Measurements from ENCODE around the gene TRMT2A.

TRMT2A gene

DNA sequence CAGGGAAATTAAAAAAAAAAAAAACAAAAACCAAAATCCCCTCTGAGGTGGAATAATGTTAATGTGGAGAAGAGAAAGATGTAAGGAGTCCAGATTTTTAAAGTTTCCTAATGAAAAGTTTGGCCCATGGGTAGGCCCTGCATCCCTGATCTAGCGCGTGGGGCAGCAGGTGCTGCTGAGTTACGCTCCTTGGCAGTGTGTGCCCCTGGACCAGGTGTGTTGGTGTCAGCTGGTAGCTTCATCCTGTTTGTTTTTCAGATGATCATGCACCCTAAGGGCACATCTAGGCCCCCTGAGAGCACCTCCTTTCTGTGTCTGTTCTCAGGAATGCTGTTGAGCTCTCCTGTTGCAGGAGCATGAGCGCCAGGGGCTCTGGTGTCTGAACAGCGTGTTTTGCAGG, 30.3 kb downstream of the TRMT2A start:
- Histone ChIP-seq H3K27me3 (ENCODE audit: control insufficient read depth in 5 of 5, insufficient read depth in 4 of 5, low read length in 5 of 5) (no peaks in the 10 kb centered on the region), H3K27ac (ENCODE audit: low read depth, low read length) (no peak overlapping the region), H3K4me1 (ENCODE audit: control insufficient read depth in 5 of 5, insufficient read depth in 5 of 5, low read length in 5 of 5) (peaks cover 7 to 33% (median 27%) of the 10 kb centered on the region in 5 donors), H3K4me3 (ENCODE audit: low read depth in 1 of 5, low read length in 5 of 5) (no peak overlapping the region), H3K9ac (ENCODE audit: low read length in 5 of 5) (no peak overlapping the region), H3K36me3 (ENCODE audit: control insufficient read depth in 5 of 5, insufficient read depth in 5 of 5, low read length in 5 of 5) (peaks cover 3 to 62% (median 60%) of the 10 kb centered on the region in 5 donors), H3K9me3 (ENCODE audit: control insufficient read depth in 5 of 5, low read length in 5 of 5) (no peaks in the 10 kb centered on the region)

DNA sequence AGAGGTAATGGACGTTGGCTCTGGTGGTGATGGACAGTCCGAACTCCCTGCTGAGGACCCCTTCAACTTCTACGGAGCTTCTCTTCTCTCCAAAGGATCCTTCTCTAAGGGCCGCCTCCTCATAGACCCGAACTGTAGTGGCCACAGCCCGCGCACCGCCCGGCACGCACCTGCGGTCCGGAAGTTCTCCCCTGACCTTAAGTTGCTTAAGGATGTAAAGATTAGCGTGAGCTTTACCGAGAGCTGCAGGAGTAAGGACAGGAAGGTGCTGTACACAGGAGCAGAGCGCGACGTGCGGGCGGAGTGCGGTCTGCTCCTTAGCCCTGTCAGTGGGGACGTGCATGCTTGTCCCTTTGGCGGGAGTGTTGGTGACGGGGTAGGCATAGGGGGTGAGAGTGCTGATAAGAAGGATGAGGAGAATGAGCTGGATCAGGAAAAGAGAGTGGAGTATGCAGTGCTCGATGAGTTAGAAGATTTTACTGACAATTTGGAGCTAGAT, 30.9 kb downstream of the TRMT2A start:
- H3K27me3 ChIP-seq (ENCODE audit: control insufficient read depth in 5 of 5, insufficient read depth in 4 of 5, low read length in 5 of 5) = no peaks in the 10 kb centered on the region
- H3K9ac ChIP-seq (ENCODE audit: low read length in 5 of 5) = no peak overlapping the region
- no peak overlapping the region for H3K4me3 ChIP-seq (ENCODE audit: low read depth in 1 of 5, low read length in 5 of 5)
- peaks cover 9 to 39% (median 34%) of the 10 kb centered on the region in 5 donors for H3K4me1 ChIP-seq (ENCODE audit: control insufficient read depth in 5 of 5, insufficient read depth in 5 of 5, low read length in 5 of 5)
- peaks cover 3 to 56% (median 54%) of the 10 kb centered on the region in 5 donors for H3K36me3 ChIP-seq (ENCODE audit: control insufficient read depth in 5 of 5, insufficient read depth in 5 of 5, low read length in 5 of 5)
- H3K9me3 ChIP-seq (ENCODE audit: control insufficient read depth in 5 of 5, low read length in 5 of 5) = no peaks in the 10 kb centered on the region
- H3K27ac ChIP-seq (ENCODE audit: low read depth, low read length) = no peak overlapping the region

DNA sequence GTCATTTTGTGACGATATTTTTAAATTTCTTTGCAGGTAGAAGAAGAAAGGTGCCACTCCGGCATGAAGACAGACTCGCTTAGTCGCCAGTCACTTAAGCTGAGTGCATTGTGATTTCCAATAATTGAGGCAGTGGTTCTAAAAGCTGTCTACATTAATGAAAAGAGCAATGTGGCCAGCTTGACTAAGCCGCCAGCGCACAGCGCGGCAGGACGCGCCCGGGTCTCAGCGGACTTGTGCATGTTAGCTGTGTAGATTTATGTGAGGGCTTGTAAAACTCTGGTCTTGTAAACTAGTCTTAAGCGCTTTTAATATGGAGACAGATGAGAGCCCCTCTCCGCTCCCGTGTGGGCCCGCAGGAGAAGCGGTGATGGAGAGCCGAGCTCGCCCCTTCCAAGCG, 31.4 kb downstream of the TRMT2A start:
- peaks cover 3 to 51% (median 49%) of the 10 kb centered on the region in 5 donors for H3K36me3 ChIP-seq (ENCODE audit: control insufficient read depth in 5 of 5, insufficient read depth in 5 of 5, low read length in 5 of 5)
- no peak overlapping the region for H3K27ac ChIP-seq (ENCODE audit: low read depth, low read length)
- no peaks in the 10 kb centered on the region for H3K9me3 ChIP-seq (ENCODE audit: control insufficient read depth in 5 of 5, low read length in 5 of 5)
- peaks cover 13 to 44% (median 39%) of the 10 kb centered on the region in 5 donors for H3K4me1 ChIP-seq (ENCODE audit: control insufficient read depth in 5 of 5, insufficient read depth in 5 of 5, low read length in 5 of 5)
- H3K4me3 ChIP-seq (ENCODE audit: low read depth in 1 of 5, low read length in 5 of 5) = no peak overlapping the region
- H3K9ac ChIP-seq (ENCODE audit: low read length in 5 of 5) = no peak overlapping the region
- H3K27me3 ChIP-seq (ENCODE audit: control insufficient read depth in 5 of 5, insufficient read depth in 4 of 5, low read length in 5 of 5) = no peaks in the 10 kb centered on the region

DNA sequence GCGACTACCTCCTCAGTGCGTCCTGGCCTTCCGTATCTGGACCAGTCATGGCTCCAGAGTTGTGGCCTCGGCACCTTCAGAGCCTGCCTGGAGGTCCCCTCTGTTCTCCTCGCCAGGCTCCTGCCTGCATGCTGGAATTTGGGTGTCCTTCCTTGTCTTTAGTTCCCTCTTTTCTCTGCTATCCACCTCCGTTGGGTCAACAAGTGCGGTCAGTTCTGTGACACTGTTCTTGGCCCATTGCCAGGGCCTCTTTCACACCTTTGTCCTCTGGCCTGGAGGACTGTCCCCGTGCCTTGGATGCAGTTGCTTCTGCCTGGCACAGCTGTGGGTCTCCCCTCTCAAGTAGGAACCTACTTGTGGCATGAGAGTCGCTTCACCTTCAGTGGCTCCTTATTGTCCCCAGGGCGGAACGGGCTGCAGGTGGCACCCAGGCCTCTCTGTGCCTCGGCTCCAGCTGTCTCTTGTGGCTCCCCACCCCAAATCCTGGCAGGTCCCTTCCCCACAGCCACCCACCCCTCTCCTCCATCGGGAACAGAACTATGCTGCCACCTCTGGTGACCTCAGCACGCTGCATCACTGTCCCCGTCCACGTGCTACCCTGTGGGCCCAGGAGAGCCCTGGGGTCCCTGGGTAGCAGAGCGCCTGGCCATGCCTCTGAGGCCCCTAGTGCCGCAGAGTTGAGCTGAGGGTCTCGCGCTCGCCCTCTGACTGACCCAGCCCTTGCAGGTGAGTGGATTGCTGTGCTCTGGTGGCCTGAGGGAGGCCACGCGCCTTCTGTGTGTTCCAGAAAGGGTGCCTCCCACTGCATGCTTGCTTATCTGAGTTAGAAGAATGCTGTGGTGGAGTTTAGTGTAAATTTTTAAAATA, 32.2 kb downstream of the TRMT2A start:
- no peaks in the 10 kb centered on the region for H3K9me3 ChIP-seq (ENCODE audit: control insufficient read depth in 5 of 5, low read length in 5 of 5)
- H3K4me1 ChIP-seq (ENCODE audit: control insufficient read depth in 5 of 5, insufficient read depth in 5 of 5, low read length in 5 of 5) = peaks cover 13 to 46% (median 41%) of the 10 kb centered on the region in 5 donors
- no peak overlapping the region for H3K27ac ChIP-seq (ENCODE audit: low read depth, low read length)
- peaks cover 0 to 42% (median 41%) of the 10 kb centered on the region in 5 donors for H3K36me3 ChIP-seq (ENCODE audit: control insufficient read depth in 5 of 5, insufficient read depth in 5 of 5, low read length in 5 of 5)
- H3K4me3 ChIP-seq (ENCODE audit: low read depth in 1 of 5, low read length in 5 of 5) = no peak overlapping the region
- H3K27me3 ChIP-seq (ENCODE audit: control insufficient read depth in 5 of 5, insufficient read depth in 4 of 5, low read length in 5 of 5) = no peaks in the 10 kb centered on the region
- H3K9ac ChIP-seq (ENCODE audit: low read length in 5 of 5) = no peak overlapping the region

DNA sequence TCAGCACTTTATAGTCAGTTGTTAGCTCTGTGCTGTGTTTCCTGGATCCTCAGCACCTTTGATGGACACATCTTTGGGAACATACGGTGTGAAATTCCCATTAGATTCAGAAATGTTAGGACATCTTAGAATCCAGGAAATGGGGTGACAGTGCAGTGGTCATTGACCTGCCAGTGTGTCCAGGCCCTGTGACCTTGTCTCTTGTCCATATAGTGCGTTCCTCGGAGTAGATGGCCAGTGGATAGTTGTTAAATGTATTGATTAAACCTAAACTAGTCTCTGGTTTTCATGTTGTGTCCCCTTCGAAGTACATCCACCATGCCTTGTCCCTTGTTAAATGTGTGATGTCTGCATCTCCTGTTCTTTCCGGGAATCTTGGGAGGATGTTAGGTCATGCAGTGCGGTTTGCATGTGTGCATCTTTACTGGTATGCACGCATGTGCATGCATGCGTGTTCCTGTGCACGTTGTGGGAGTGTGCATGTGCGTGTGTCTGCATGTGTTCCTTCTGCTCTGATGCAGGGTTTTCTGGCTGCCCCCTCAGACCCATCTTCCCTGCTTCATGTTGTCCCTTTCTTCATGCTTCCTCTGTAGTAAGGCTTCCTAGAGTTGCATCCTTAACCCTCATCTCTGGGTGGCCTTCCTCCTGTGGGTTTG, 33.0 kb downstream of the TRMT2A start:
- no peak overlapping the region for H3K27ac ChIP-seq (ENCODE audit: low read depth, low read length)
- H3K4me3 ChIP-seq (ENCODE audit: low read depth in 1 of 5, low read length in 5 of 5) = no peak overlapping the region
- peaks cover 13 to 53% (median 41%) of the 10 kb centered on the region in 5 donors for H3K4me1 ChIP-seq (ENCODE audit: control insufficient read depth in 5 of 5, insufficient read depth in 5 of 5, low read length in 5 of 5)
- peaks cover 0 to 34% (median 33%) of the 10 kb centered on the region in 5 donors for H3K36me3 ChIP-seq (ENCODE audit: control insufficient read depth in 5 of 5, insufficient read depth in 5 of 5, low read length in 5 of 5)
- H3K9me3 ChIP-seq (ENCODE audit: control insufficient read depth in 5 of 5, low read length in 5 of 5) = no peaks in the 10 kb centered on the region
- H3K9ac ChIP-seq (ENCODE audit: low read length in 5 of 5) = peak overlapping the region in 1 of 5 donors; percentile 33
- no peaks in the 10 kb centered on the region for H3K27me3 ChIP-seq (ENCODE audit: control insufficient read depth in 5 of 5, insufficient read depth in 4 of 5, low read length in 5 of 5)

DNA sequence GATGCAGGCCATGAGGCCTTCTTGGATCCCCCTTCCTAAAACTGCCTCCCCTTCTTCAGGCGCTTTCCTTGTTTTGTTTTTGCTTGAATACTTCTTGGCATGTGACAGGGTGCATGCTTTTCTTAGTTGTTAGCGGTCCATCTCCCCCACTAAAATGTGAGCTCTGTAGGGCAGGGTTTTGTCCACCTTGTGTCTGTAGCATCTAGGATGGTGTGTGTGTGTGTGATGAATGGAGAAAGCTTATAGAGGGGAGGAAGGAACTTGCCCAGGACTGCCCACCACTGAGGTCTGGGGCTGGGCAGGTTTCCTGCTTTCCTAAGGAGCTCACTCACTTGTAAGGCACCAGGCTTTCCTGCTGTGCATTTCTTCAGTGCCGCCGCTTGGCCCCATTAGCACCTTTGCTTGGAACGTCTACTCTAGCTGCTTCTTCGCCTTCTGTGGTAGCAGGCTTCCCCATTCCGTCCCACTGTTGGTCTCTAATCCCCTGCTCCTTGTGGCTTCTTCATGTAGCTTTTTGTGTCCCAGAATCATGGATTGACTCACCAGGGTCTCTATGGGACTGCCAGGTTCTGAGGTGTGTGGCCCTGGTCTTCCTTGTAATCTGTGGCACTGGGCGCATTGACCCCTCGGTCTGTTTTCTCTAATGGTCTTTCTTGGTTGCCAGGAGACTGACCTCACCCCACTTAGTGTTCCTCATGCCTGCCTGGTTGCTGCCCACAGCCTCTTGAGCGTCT, 33.7 kb downstream of the TRMT2A start:
- no peaks in the 10 kb centered on the region for H3K9me3 ChIP-seq (ENCODE audit: control insufficient read depth in 5 of 5, low read length in 5 of 5)
- H3K9ac ChIP-seq (ENCODE audit: low read length in 5 of 5) = peak overlapping the region in 4 of 5 donors; percentile 10 to 58 (median 27)
- H3K27ac ChIP-seq (ENCODE audit: low read depth, low read length) = no peak overlapping the region
- peaks cover 13 to 53% (median 41%) of the 10 kb centered on the region in 5 donors for H3K4me1 ChIP-seq (ENCODE audit: control insufficient read depth in 5 of 5, insufficient read depth in 5 of 5, low read length in 5 of 5)
- no peaks in the 10 kb centered on the region for H3K27me3 ChIP-seq (ENCODE audit: control insufficient read depth in 5 of 5, insufficient read depth in 4 of 5, low read length in 5 of 5)
- peaks cover 0 to 27% (median 26%) of the 10 kb centered on the region in 5 donors for H3K36me3 ChIP-seq (ENCODE audit: control insufficient read depth in 5 of 5, insufficient read depth in 5 of 5, low read length in 5 of 5)
- no peak overlapping the region for H3K4me3 ChIP-seq (ENCODE audit: low read depth in 1 of 5, low read length in 5 of 5)

DNA sequence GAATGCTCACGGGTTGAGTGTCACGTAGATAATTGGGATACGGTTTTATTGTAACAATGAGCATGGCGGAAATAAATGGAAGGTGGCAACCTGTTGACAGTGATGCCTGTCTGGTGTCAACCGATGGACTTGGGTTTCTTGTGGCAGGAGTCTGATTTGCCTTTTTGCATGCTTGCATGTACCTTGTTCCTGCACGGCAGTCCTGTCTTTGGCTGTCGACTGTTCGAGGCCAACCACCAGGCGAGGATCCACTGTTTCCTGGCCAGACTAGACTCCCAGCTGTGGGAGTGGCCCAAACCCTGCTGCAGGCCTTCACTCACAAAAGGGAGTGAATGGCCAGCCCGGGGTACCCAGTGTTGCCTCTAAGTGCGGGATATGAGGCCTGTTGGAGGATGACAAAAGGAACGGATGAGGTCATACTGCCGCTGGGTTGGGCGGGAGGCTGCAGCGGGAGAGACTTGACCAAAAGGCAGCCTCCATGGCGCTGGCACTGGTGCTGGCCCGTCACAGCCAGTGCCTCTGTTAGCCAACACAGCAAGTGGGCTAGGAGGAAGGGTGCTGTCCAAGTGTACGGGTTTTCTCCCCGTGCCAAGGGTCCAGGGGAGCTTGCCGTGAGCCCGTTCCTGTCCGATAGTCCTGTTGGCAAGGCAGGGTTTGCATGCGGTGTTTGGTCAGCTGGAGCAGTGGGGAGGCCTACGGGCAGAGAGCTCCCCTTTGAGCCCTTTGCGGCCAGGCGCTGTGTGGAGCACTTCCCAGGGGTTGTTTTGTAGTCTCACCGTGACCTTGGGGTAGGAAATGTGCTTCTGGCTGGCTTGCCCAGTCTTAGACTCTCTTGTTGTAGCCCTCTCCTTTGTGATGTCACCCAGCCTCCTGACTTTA, 36.0 kb downstream of the TRMT2A start:
- H3K27me3 ChIP-seq (ENCODE audit: control insufficient read depth in 5 of 5, insufficient read depth in 4 of 5, low read length in 5 of 5) = no peaks in the 10 kb centered on the region
- H3K27ac ChIP-seq (ENCODE audit: low read depth, low read length) = peak overlapping the region; percentile 53
- no peaks in the 10 kb centered on the region for H3K9me3 ChIP-seq (ENCODE audit: control insufficient read depth in 5 of 5, low read length in 5 of 5)
- H3K9ac ChIP-seq (ENCODE audit: low read length in 5 of 5) = peak overlapping the region; percentile 7 to 97 (median 83)
- peaks cover 0 to 5% (median 3%) of the 10 kb centered on the region in 5 donors for H3K36me3 ChIP-seq (ENCODE audit: control insufficient read depth in 5 of 5, insufficient read depth in 5 of 5, low read length in 5 of 5)
- H3K4me3 ChIP-seq (ENCODE audit: low read depth in 1 of 5, low read length in 5 of 5) = peak overlapping the region; percentile 63 to 89 (median 73)
- H3K4me1 ChIP-seq (ENCODE audit: control insufficient read depth in 5 of 5, insufficient read depth in 5 of 5, low read length in 5 of 5) = peaks cover 13 to 53% (median 41%) of the 10 kb centered on the region in 5 donors

DNA sequence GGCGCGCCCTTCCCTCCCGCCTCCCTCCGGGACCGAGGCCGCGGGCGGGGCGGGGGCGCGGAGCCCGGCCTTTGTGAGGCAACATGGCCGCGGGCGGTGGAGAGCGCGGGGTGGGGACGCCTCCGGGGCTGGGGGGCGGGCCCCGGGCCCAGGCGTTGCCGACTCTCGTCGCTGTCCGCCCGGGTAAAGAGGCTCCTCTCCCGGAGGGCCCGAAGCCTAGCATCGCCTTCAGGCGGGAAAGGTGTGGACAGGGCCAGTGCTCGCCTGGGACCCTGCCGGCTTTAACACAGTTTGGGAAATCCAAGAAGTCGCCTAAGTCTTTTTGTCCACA, 36.6 kb downstream of the TRMT2A start:
- peak overlapping the region; percentile 53 for H3K27ac ChIP-seq (ENCODE audit: low read depth, low read length)
- H3K27me3 ChIP-seq (ENCODE audit: control insufficient read depth in 5 of 5, insufficient read depth in 4 of 5, low read length in 5 of 5) = no peaks in the 10 kb centered on the region
- no peaks in the 10 kb centered on the region for H3K36me3 ChIP-seq (ENCODE audit: control insufficient read depth in 5 of 5, insufficient read depth in 5 of 5, low read length in 5 of 5)
- H3K4me1 ChIP-seq (ENCODE audit: control insufficient read depth in 5 of 5, insufficient read depth in 5 of 5, low read length in 5 of 5) = peaks cover 13 to 53% (median 41%) of the 10 kb centered on the region in 5 donors
- no peaks in the 10 kb centered on the region for H3K9me3 ChIP-seq (ENCODE audit: control insufficient read depth in 5 of 5, low read length in 5 of 5)
- peak overlapping the region in 4 of 5 donors; percentile 83 to 97 (median 86) for H3K9ac ChIP-seq (ENCODE audit: low read length in 5 of 5)
- H3K4me3 ChIP-seq (ENCODE audit: low read depth in 1 of 5, low read length in 5 of 5) = peak overlapping the region; percentile 63 to 89 (median 73)

All from subcutaneous abdominal adipose tissue (tissue), 5 donors.